Mesenteric fat pad (tissue), 1 donor: Measurements from ENCODE around the gene HRH2. TPM values are rescaled to one million over a fixed set of nuclear protein-coding genes. Genes with fewer than 3 reads are reported as not detected.
"Not testable (repeated sequence)": the region's sequence is repeated elsewhere in the genome, so short reads cannot be mapped to it uniquely, and the experiment has no call there.

Source experiments
- DNase-seq: peaks from one replicate; pipeline ENCODE4 v3.0.0-alpha.2; 2020; ENCODE audit warnings: low spot score
- long read RNA-seq: library from polyadenylated mRNA; unstranded; transcript quantifications from one replicate; pipeline ENCODE4 v2.0.0, GENCODE V29; 2020
- total RNA-seq: library from RNA; stranded (reverse); fragmentation: NEBNext Ultra II Directional; extraction: Animal tissue kit (Norgen Biotek cat#: 25700); gene quantifications from one replicate; pipeline ENCODE4 v1.2.1, GENCODE V29; 2021
- donor health status: DM: yes; HTN: yes; CAD: no.

Gene HRH2, protein sequence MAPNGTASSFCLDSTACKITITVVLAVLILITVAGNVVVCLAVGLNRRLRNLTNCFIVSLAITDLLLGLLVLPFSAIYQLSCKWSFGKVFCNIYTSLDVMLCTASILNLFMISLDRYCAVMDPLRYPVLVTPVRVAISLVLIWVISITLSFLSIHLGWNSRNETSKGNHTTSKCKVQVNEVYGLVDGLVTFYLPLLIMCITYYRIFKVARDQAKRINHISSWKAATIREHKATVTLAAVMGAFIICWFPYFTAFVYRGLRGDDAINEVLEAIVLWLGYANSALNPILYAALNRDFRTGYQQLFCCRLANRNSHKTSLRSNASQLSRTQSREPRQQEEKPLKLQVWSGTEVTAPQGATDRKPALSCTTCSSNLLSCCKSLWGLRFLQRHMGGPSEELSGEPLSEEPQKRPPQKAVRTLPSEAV
- 12.5 TPM for total RNA-seq
- long read RNA-seq, partial matches to known transcripts = 1 of 7 reads
- long read RNA-seq, other reads (novel, unspliced or antisense) = 6 of 7 reads

DNA sequence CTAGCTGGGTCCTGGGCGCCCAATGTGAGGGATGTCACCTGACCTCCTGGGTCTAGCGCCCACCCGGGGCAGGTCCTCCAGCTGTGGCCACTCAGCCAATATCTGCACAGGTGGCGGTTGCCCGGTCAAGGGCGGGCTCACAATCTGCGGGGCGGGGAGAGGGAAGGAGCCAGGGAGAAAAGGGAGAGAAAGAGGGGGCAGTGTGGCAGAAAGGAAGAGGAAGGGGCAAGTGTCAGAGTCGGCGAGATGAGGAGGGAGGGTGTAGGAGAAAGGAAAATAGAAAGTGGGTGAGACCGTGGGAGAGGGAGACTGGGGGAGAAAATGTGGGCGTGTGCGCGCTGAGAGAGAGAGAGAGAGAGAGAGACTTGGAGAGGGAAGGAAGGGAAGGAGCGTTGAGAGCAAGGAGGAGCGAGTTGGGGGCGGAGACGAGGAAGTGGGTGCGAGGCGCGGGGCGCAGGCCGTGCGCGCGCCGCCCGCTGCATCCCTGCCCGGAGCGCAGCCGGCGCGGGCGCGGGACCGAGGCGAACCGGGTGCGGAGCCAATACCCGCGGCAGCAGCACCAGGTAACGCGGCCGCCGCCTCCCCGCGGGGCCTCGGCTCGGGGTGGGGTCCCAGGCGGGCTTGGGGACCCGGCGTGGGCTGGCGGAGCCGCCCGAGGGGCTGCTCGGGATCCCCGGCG, at the start of gene HRH2:
Gene HRH2 (plus strand): TSS at position 479 of the 679 bp plus-strand sequence. CDS start 25,163 bp downstream, outside the sequence.
- DNase-seq = peak; percentile 89

DNA sequence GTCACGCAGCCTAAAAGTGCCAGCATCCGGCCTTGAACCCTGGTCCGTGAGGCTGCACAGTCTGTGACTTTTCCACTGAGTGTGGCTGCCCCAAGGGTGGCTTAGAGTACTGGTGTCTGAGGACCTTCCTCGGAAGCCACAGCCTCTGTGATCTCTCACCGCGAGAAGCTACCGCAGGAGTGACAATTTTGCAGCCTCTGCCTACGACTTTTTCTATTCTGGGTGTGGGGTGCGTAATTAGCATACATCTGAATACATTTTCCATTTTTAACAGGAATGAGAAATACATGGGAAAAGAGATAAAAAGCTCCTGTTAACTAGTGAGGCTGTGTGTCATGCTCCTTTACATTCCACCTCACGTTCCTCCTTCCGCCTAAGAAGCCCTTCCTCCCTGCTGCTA, 48.3 kb upstream of the HRH2 start:
- no peak for DNase-seq

DNA sequence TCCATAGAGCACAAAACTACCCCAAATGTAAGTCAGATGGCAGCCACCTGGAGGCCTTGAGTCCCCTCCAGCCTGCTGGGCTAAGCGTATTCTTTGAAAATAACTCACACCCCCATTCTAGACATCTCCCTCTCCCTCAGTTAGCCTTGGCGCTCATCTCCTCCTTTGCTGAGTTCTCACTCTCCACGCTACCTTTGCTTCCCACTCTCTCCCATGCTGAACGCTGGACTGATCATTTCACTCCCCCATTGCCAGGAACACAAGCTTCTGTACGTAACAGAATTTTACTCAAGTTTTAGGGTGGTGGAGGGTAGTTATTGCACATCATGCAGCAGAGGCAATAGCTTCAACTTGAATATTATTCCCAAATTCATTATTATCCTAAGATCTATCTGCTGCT, 47.5 kb upstream of the HRH2 start:
- DNase-seq = peak; percentile 39

DNA sequence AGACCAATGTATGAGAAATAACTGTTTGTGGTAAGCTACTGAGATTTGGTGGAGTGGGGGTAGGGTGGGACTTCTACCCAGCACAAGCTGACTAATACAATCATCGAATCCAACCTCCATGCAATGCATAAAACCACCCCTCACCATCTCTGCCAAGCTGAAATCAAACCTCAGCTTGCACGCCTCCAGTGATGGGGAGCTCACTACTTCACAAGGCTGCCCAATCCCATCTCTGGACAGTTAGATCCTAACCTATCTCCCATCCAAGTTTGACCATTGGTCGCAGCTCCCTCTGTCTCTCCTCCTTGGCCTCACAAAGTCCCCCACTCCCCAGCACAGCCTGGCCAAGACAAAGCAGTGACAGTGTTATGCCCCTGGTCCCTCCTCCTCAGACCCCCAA, 47.0 kb upstream of the HRH2 start:
- DNase-seq = peak; percentile 51

DNA sequence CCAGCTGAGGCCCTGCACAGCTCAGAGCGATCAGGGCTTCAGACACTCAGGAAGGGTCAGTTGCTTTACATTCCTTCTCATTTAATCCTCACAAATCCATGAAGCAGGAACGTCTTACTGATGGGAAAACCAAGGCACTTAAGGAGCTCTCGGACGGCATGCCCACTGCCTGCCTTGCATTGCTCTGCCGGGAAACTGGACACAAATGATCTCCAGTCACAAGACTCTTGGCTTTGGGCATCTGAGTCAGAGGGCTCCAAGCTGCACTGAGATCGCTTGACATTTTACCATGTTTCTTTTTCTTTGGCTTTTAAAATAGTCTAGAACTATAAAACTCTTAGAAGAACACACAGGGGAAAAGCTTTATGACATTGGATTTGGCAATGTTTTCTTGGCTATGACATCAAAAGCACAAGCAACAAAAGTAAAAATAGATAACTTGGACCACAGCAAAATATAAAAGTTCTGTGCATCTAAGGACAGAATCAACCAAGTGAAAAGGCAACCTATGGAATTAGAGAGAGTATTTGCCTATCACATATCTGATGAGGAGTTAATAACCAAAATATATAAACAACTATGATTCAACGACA, 43.6 kb upstream of the HRH2 start:
- peak; percentile 47 for DNase-seq

DNA sequence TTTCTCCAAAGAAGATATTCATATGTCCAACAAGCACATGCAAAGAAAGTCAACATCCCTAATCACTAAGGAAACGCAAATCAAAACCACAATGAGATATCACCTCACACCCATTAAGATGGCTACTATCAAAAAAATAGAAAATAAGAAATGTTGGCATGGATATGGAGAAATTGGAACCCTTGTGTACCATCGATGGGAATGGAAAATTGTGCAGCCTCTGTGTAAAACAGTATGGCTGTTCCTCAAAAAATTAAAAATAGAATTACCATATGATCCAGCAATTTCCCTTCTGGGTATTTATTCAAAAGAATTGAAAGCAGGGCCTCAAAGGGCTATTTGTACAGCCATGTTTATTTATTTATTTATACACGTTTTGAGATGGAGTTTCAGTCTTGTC, 43.0 kb upstream of the HRH2 start:
- DNase-seq = no peak

DNA sequence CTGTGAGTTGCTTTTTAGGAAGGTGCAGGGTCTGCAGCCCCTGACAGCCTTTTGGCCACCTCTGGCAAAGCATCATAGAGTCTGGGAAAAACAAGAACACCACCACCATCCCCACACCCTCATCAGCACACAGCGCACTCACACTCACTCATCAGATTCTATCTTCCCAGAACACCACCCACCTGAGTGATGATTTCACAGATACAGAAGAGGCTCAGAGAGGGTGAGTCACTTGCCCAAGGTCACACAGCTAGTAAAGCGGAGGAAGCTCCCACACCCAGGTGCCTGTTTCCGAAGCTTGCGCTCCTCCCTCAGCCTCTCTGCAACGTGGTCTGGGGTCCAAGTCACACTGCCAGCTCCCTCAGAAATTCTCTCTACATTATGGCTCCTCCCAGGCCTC, 41.8 kb upstream of the HRH2 start:
- DNase-seq = peak; percentile 67

DNA sequence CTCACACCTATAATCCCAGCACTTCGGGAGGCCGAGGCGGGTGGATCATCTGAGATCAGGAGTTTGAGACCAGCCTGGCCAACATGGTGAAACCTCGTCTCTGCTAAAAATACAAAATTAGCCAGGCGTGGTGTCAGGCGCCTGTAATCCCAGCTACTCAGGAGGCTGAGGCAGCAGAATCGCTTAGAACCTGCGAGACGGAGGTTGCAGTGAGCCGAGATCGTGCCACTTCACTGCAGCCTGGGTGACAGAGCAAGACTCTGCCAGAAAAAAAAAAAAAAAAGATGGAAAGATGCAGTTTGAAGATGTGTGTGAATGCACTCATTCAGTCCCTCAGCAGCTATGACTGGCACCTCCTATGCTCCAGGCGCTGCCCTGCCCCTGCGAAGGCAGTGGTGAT, 41.3 kb upstream of the HRH2 start:
- not testable (repeated sequence) for DNase-seq

DNA sequence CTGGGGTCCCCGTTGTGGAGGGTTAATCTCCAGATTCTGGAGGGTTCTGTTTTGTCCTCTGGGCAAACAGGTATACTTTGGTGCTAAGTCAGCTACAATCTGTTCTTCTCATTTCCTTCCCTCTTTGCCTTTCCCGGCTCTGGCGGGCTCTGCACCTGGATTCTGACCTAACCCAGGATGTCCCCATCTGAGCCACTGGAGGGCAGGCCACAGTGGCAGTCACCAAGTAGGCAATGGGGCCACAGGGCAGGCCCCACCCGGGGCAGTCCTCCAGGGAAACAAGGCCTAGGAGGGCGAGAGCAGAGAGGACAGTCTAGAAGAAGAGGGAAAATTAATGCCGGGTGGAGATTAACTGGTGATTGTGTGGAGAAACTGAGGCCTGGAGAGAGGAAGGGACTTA, 40.4 kb upstream of the HRH2 start:
- no peak for DNase-seq

DNA sequence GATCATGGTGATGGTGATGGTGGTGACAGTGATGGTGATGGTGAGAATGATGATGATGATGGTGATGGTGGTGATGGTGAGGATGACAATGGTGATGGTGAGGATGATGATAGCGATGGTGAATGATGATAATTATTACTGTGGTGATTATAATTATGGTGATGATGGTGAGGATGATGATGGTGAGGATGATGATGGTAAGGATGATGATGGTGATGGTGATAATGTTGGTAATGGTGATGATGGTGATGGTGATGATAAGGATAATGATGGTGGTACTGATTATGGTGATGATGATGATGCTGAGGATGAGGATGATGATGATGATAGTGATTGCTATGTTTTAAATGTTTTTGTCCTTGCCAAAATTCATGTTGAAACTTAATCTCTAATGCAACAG, 37.3 kb upstream of the HRH2 start:
- DNase-seq = no peak

DNA sequence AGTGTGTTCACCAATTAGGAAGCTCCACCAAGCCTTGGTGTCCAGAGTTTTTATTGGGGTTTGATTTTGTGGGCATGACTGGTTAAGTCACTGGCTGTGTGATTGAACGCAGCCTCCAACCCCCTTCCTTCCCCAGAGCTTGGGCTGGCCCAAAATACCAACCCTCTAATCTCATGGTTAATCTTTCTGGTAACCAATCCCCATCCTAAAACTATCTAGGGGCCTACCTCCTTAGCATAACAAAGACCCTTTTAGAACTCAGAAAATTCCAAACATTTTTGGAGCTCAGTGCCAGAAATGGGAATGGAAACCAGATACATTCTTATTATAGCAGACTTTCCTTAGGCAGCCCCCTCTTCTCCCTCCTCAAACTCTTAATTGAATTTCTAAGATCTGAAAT, 35.9 kb upstream of the HRH2 start:
- no peak for DNase-seq

DNA sequence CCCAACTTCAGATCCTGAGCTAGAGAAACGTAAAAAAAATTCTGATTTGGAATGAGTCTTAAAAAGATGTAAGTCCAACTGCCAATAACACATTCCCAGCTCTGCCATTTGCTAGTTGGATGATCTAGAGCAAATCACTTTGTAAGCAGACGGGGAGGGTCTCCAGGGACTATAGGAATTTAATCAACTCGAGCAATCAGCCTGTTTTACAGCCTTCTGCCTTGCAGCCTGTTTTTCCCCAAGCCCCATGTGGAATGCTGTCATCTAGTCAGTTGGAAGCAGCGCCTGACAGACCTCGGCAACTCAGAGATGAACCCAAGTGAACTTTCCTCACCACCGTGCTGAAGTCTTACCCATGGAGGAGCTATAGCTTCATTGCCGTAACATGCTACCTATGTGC, 34.8 kb upstream of the HRH2 start:
- no peak for DNase-seq

DNA sequence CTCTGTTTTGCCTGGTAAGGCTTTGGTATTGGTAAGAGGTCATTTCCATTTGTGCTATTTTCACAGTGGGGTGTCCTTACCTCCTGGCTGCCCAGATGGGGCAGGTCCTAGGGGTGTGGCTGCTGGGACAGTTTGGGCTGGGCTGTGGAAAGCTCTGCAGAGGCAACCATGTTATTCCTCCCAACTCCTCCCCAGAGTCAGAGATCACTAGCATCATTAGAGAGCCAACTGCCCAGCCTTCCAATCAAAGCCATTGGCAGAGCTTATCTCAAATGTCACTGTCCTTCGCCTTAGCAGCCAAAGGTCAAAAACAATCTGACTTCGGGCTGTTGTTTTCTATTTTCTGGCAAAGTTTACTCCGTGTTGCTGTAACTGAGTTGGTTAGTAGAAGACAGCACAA, 33.6 kb upstream of the HRH2 start:
- no peak for DNase-seq

DNA sequence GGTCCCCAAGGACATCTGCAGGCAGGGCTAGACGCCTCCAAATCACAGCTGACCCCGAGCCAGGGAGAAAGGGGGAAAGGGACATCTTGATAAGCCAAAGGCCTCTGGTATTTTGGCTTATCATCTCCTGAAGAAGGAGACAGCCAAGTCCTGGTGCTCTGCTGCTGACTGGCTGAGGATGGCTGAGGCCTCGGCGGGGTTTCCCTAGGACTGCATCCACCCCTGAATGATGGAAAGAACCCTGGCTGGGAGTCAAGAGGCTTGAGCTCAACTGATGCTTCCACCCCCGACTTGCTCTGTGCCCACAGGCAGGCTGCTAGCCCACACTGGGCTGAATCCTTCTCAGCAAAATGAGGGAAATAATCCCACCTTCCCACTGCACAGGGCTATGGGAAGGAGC, 30.9 kb upstream of the HRH2 start:
- DNase-seq = no peak

DNA sequence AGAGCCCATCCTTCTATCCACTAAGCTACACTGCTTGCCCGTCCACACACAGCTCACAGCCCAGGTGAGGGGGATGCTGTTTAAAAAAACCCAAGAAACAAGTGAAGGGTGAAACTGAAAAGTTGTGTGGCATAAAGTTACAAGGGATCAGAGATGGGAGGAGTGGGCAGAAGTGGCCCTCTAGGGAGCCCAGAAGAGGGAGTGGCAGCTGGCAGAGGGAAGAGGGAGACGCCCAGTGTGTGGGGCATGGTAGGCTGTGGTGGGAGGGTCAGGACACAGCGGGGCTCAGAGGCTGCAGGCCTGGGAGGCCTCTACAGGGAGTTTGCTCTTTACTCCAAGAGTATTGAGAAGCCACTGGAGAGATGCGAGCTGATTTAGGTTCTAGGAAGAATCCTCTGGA, 30.1 kb upstream of the HRH2 start:
- DNase-seq = no peak

DNA sequence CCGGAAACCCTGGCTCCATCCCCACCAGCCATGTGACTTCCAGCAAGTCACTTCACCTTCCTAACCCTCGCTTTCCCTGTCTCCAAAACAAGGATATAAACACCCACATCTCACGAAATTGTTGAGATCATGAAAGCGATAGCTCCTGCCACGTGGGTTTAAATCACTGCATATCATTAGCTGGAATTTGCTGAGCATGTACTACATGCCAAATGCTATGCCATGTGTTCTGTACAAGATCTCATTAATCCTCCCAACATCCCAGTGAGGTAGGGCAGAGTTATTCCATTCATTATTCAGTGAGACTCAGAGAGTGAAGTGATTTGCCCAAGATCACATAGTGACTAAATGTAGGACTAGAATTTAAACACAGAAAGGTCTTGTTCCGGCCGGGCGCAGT, 29.2 kb upstream of the HRH2 start:
- no peak for DNase-seq

DNA sequence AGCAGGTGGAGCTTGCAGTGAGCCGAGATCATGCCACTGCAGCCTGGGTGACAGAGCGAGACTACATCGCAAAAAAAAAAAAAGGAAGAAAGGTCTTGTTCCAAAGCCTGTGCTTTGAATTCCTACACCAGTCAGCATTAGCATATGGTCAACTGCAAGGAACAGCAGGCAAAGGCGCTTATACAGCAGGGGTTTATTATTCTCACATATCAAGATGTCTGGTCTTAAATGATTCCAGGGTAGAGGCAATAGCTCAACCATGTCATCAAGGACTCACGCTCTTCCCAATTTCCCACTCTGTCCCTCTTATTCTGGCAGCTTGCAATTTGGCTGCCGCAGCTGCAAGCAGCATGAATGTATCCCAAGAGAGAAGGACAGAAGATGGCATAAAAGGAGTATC, 28.6 kb upstream of the HRH2 start:
- no peak for DNase-seq

DNA sequence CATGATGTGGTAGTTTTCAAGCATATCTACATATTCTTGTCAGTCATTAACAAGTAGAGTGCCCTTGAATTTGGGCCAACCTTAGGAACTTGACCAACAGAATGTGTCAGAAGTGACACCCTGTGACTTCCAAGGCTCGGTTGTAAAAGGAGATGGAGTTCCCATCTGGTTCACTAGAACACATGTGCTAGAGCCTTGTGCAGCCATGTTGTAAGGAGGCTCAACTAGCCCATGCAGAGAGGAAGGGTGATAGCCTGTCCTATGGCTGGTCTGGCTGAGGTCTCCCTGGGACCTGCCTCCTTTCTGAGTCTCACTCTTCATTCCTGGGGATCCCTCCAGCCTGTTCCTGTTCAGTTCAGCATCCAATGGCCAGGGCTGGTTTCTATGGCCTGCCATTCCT, 28.1 kb upstream of the HRH2 start:
- DNase-seq = no peak

DNA sequence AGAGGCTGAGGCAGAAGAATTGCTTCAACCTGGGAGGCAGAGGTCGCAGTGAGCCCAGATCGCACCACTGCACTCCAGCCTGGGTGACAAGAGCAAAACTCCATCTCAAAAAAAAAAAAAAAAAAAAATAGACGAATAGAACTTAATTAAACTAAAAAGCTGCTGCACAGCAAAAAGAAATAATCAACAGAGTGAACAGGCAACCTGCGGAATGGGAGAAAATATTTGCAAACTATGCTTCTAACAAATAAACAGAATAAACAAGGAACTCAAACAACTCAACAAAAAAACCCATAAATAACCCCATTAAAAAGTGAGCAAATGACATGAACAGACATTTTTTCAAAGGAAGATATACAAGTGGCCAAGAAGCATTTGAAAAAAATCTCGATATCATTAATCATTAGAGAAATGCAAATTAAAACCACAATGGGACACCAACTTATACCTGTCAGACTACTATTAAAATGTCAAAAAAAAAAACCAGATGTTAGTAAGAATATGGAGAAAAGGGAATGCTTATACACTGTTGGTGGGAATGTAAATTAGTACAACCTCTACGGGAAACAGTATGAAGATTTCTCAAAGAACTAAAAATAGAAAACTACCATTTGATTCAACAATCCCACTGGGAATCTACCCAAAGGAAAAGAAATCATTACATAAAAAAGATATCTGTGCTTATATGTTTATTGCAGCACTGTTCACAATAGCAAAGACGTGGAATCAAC, 21.9 kb upstream of the HRH2 start:
- no peak for DNase-seq

DNA sequence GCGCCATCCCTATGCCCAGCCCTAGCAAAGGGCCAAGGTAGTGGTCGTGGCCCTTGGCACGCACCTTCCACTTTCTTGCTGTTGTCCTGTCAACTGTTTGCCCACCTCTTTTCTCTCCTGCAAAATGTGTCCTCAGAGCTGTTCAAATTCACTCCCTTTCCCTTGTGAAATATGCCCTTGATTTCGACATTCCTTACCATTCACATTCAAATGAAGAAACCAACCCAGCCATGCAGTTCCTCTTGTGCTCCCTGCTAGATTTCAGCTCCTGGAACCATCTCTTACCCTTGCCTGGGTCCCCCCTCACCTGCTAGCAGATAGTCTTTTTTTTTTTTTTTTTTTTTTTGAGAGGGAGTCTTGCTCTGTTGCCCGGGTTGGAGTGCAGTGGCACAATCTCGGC, 19.6 kb upstream of the HRH2 start:
- no peak for DNase-seq

DNA sequence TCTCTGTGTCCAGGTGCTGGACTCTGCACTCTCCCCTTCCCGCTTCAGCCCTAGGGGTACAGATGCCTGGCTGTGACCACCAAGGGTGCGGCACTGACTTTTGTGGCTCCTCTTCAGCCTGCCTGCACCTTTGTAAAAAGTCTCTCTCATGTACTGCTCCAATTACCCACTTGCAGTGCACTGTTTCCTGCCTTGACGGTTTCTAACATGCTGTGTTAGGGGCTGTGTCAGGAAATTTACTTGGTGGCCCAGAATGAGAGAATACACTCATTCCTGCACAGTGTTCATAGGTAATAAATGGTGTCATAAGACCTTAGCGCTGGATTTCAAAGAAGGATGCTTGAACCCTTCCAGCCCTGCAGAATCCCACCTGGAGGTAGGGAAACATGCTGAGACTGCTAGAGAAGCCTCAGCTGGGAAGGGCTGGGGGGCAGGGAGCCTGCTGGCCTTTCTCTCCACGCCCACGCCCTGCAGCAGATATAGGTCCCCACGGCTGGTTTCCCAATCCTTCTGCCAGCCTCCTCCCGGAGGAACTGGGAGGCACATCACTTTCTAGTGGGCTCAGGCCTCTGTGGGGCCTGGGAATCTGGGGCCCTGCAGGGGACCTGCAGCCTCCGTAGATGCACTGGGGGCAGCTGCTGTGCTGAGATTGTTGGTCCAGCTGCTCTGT, 17.6 kb upstream of the HRH2 start:
- no peak for DNase-seq
